DMS153 (cell line): ENCODE data around the gene RIOX2.
"Not testable (repeated sequence)": the region's sequence is repeated elsewhere in the genome, so short reads cannot be mapped to it uniquely, and the experiment has no call there.

Source experiments
- DNase-seq: peaks from one replicate; lab custom pipeline; 2025; lab: John Stamatoyannopoulos, UW

RIOX2 gene

GRCh38 chr3:97971679-97972567 is at the start of gene RIOX2:
Gene RIOX2 (minus strand): TSS chr3:97972431. CDS start chr3:97967593, 4,838 bp downstream.
- DNase-seq, result peak; percentile 36

- no peak for DNase-seq
Measured at GRCh38 chr3:98020412-98020811, 48.2 kb upstream of the RIOX2 start.

GRCh38 chr3:98018301-98018700 is 46.1 kb upstream of the RIOX2 start:
- DNase-seq, result no peak

- DNase-seq, result no peak
Measured at GRCh38 chr3:98014268-98014585, 42.0 kb upstream of the RIOX2 start.

- DNase-seq, result no peak
Measured at GRCh38 chr3:98013411-98014267, 41.4 kb upstream of the RIOX2 start.

- no peak for DNase-seq
Measured at GRCh38 chr3:98012979-98013378, 40.7 kb upstream of the RIOX2 start.

- not testable (repeated sequence) for DNase-seq
Measured at GRCh38 chr3:98010883-98011449, 38.7 kb upstream of the RIOX2 start.

- no peak for DNase-seq
Measured at GRCh38 chr3:98010194-98010882, 38.1 kb upstream of the RIOX2 start.

- no peak for DNase-seq
Measured at GRCh38 chr3:98008855-98009254, 36.6 kb upstream of the RIOX2 start.

GRCh38 chr3:98005438-98005837 is 33.2 kb upstream of the RIOX2 start:
- DNase-seq, result no peak

GRCh38 chr3:98004721-98005120 is 32.5 kb upstream of the RIOX2 start:
- no peak for DNase-seq

GRCh38 chr3:98003306-98003969 is 31.2 kb upstream of the RIOX2 start:
- no peak for DNase-seq

GRCh38 chr3:98002717-98003116 is 30.5 kb upstream of the RIOX2 start:
- no peak for DNase-seq

- DNase-seq, result no peak
Measured at GRCh38 chr3:97999994-98000393, 27.8 kb upstream of the RIOX2 start.

- no peak for DNase-seq
Measured at GRCh38 chr3:97999103-97999502, 26.9 kb upstream of the RIOX2 start.

- DNase-seq, result no peak
Measured at GRCh38 chr3:97996988-97997387, 24.8 kb upstream of the RIOX2 start.

- no peak for DNase-seq
Measured at GRCh38 chr3:97994328-97994945, 22.2 kb upstream of the RIOX2 start.

GRCh38 chr3:97993526-97993925 is 21.3 kb upstream of the RIOX2 start:
- DNase-seq, result no peak

GRCh38 chr3:97992547-97993173 is 20.4 kb upstream of the RIOX2 start:
- DNase-seq, result no peak

GRCh38 chr3:97991293-97991682 is 19.1 kb upstream of the RIOX2 start:
- DNase-seq, result no peak
